H1 (cell line): ENCODE measurements around the gene OPCML.

Source experiments
- BCL11A ChIP-seq, 2 experiments: IDR thresholded peaks; one replicate each; pipeline ENCODE4 v1.6.1; 2011; ENCODE audit warnings: low read depth in 2 of 2, low read length in 2 of 2, mild to moderate bottlenecking in 2 of 2
- CEBPB ChIP-seq: IDR thresholded peaks from 2 replicates; pipeline ENCODE4 v1.6.1; 2012; ENCODE audit warnings: low read depth, low read length
- CHD1 ChIP-seq: IDR thresholded peaks from 2 replicates; pipeline ENCODE4 v1.6.1; 2012; ENCODE audit warnings: low read depth, low read length, improper control_type of control experiment
- CHD2 ChIP-seq: IDR thresholded peaks from 2 replicates; pipeline ENCODE4 v1.6.1; 2012; ENCODE audit warnings: low read length, improper control_type of control experiment
- CHD7 ChIP-seq: fragments of 300-600 bp; sonication (generic); IDR thresholded peaks from 2 replicates; pipeline ENCODE4 v1.7.1; 2012; ENCODE audit warnings: low read length, moderate library complexity, mild to moderate bottlenecking, inconsistent platforms; ENCODE audit not compliant: insufficient replicate concordance
- CTCF ChIP-seq, 3 experiments: IDR thresholded peaks; 1 replicate in 2 of 3; 2 replicates in 1 of 3; pipeline versions ENCODE4 v1.5.1 to v1.6.1; 2011; ENCODE audit warnings: low read length in 3 of 3, mild to moderate bottlenecking in 3 of 3, inconsistent platforms in 2 of 3, low read depth in 1 of 3, moderate library complexity in 1 of 3; ENCODE audit not compliant: insufficient read depth in 1 of 3; ENCODE audit errors: control extremely low read depth in 1 of 3
- HDAC2 ChIP-seq, 2 experiments: fragments of 300-600 bp in 1 of 2; sonication (generic) in 1 of 2; IDR thresholded peaks; 2 replicates each; pipeline ENCODE4 v1.6.1; 2011 to 2012; ENCODE audit warnings: low read depth in 2 of 2, low read length in 2 of 2, mild to moderate bottlenecking in 2 of 2, moderate library complexity in 2 of 2, borderline replicate concordance in 1 of 2, inconsistent platforms in 1 of 2
- MAFK ChIP-seq: IDR thresholded peaks from 2 replicates; pipeline ENCODE4 v1.6.1; 2012; ENCODE audit warnings: low read depth, mild to moderate bottlenecking, improper control_type of control experiment, low read length
- POLR2A ChIP-seq, 2 experiments: IDR thresholded peaks; 1 replicate in 1 of 2; 2 replicates in 1 of 2; pipeline ENCODE4 v1.6.1; 2011; ENCODE audit warnings: low read depth in 2 of 2, low read length in 2 of 2, mild to moderate bottlenecking in 2 of 2; ENCODE audit errors: control extremely low read depth in 1 of 2
- RFX5 ChIP-seq: IDR thresholded peaks from 2 replicates; pipeline ENCODE4 v1.6.1; 2011; ENCODE audit warnings: low read depth, low read length, improper control_type of control experiment, borderline replicate concordance
- TAF1 ChIP-seq: IDR thresholded peaks from 2 replicates; pipeline ENCODE4 v1.6.1; 2011; ENCODE audit warnings: mild to moderate bottlenecking, low read depth, low read length
- TBP ChIP-seq: IDR thresholded peaks from 2 replicates; pipeline ENCODE4 v1.6.1; 2011; ENCODE audit warnings: low read depth, low read length, improper control_type of control experiment
- USF2 ChIP-seq: IDR thresholded peaks from 2 replicates; pipeline ENCODE4 v1.6.1; 2011; ENCODE audit warnings: low read length, improper control_type of control experiment
- ZNF274 ChIP-seq: IDR thresholded peaks from 2 replicates; pipeline ENCODE4 v1.7.0; 2012; ENCODE audit warnings: low read length, borderline replicate concordance; ENCODE audit errors: extremely low read depth

DNA sequence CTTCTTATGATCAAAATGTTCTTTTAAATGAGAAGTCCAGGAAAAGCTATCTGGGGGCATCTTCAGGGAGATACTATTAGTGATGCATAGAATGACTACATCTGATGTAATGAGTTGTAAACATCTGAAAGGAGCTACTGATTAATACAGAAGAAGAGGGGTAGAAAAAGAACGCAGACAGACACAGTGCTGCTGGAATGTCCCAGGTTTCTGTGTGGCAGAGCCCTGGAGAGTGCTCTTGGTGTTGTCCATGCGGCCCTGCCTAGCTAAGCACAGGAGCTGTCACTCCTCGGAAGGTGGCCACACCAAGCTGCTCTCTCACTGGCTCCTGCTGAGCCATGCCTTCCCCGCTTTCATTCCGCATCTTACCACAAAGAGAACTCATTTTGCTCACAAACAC is 768.8 kb downstream of the OPCML start:
- TF ChIP-seq CHD1: no peak
- TF ChIP-seq USF2: no peak
- TF ChIP-seq ZNF274: no peak
- no peak for TF ChIP-seq MAFK
- no peak for TF ChIP-seq BCL11A (IDR thresholded peaks at IDR 0.05; ENCODE audit: low read depth in 2 of 2, low read length in 2 of 2)
- TF ChIP-seq TAF1: no peak
- TF ChIP-seq CTCF (IDR thresholded peaks at IDR 0.05; ENCODE audit: control extremely low read depth in 1 of 3, insufficient read depth in 1 of 3, low read depth in 1 of 3, low read length in 3 of 3): no peak
- TF ChIP-seq POLR2A (IDR thresholded peaks at IDR 0.05; ENCODE audit: control extremely low read depth in 1 of 2, low read depth in 2 of 2, low read length in 2 of 2): no peak
- no peak for TF ChIP-seq RFX5
- no peak for TF ChIP-seq CHD2
- no peak for TF ChIP-seq CEBPB
- no peak for TF ChIP-seq TBP
- no peak for TF ChIP-seq HDAC2 (IDR thresholded peaks at IDR 0.05; ENCODE audit: borderline replicate concordance in 1 of 2, low read depth in 2 of 2, low read length in 2 of 2)
- TF ChIP-seq CHD7: no peak
